Ascending aorta (tissue), 2 donors: ENCODE results near the gene CEACAM4. TPM values are rescaled to one million over a fixed set of nuclear protein-coding genes. Genes with fewer than 3 reads are reported as not detected.
A peak's percentile ranks its signal among the peaks of the same experiment; 100 is the strongest.

Experiments used
- DNase-seq, 2 donors: peaks; one replicate each; pipeline ENCODE4 v3.0.0-alpha.2; 2019; ENCODE audit warnings: low spot score in 2 of 2
- H3K27ac ChIP-seq, 2 donors: fragments of 200-600 bp; sonication (generic); one replicate each; pipeline ENCODE4 v1.5.1; 2016 to 2017; ENCODE audit warnings: mild to moderate bottlenecking in 1 of 2
- H3K27me3 ChIP-seq: fragments of 200-600 bp; sonication (generic); one replicate; pipeline ENCODE4 v1.5.1; 2017
- H3K36me3 ChIP-seq, 2 donors: fragments of 200-600 bp; sonication (generic); one replicate each; pipeline ENCODE4 v1.5.1; 2016
- H3K4me1 ChIP-seq, 2 donors: fragments of 200-600 bp; sonication (generic); one replicate each; pipeline ENCODE4 v1.5.1; 2016 to 2017; ENCODE audit warnings: mild to moderate bottlenecking in 1 of 2
- H3K4me3 ChIP-seq, 2 donors: fragments of 200-600 bp; sonication (generic); one replicate each; pipeline ENCODE4 v1.5.1; 2016 to 2017; ENCODE audit warnings: mild to moderate bottlenecking in 1 of 2
- H3K9me3 ChIP-seq, 2 donors: fragments of 200-600 bp; sonication (generic); one replicate each; pipeline ENCODE4 v1.5.1; 2016
- CTCF ChIP-seq, 3 experiments: fragments of 200-600 bp in 2 of 3; fragments of 450-650 bp in 1 of 3; sonication (generic) in 2 of 3; IDR thresholded peaks; one replicate each; pipeline ENCODE4 v1.5.1; 2016 to 2019; ENCODE audit warnings: antibody characterized with exemption in 3 of 3, mild to moderate bottlenecking in 1 of 3, moderate library complexity in 1 of 3
- intact Hi-C: fragments of 100-400 bp; cut with DNase I; formaldehyde crosslinking; loops from one replicate; pipeline ENCODE4 v1.15.1; 2023
- total RNA-seq: library from RNA; depleted of rRNA; stranded (reverse); fragments of >200 nt; gene quantifications from one replicate; pipeline ENCODE4 v1.1.0, GENCODE V29; 2016

CEACAM4 gene
- total RNA-seq, 1 donor from 2014 or later: not detected

GRCh38 chr19:41652250-41652649 is 25.4 kb upstream of the CEACAM4 start:
- Histone ChIP-seq H3K27me3 (no peaks in the 10 kb centered on the region), H3K4me3 (no peak overlapping the region)
- intact Hi-C loops: no loop called here

GRCh38 chr19:41649827-41650226 is 23.0 kb upstream of the CEACAM4 start:
- intact Hi-C loops: no loop called here
- no peak overlapping the region for H3K27ac ChIP-seq
- H3K4me3 ChIP-seq: no peak overlapping the region
- no peak for TF ChIP-seq CTCF (IDR thresholded peaks at IDR 0.05)
- H3K9me3 ChIP-seq: no peaks in the 10 kb centered on the region
- H3K36me3 ChIP-seq: no peaks in the 10 kb centered on the region
- H3K27me3 ChIP-seq: no peaks in the 10 kb centered on the region
- H3K4me1 ChIP-seq: no peaks in the 10 kb centered on the region
- DNase-seq: no peak

More at GRCh38 chr19:41652250-41652649, 25.4 kb upstream of the CEACAM4 start:
- Histone ChIP-seq H3K4me1 (no peaks in the 10 kb centered on the region), H3K36me3 (no peaks in the 10 kb centered on the region), H3K9me3 (no peaks in the 10 kb centered on the region), H3K27ac (no peak overlapping the region)
- TF ChIP-seq CTCF (IDR thresholded peaks at IDR 0.05): no peak
- no peak for DNase-seq

GRCh38 chr19:41646589-41647204 is 19.8 kb upstream of the CEACAM4 start:
- H3K4me3 ChIP-seq: no peak overlapping the region
- intact Hi-C loops: no loop called here
- H3K27me3 ChIP-seq: no peaks in the 10 kb centered on the region
- no peaks in the 10 kb centered on the region for H3K9me3 ChIP-seq
- TF ChIP-seq CTCF (IDR thresholded peaks at IDR 0.05): peak in 1 of 3 experiments; percentile 16
- no peaks in the 10 kb centered on the region for H3K4me1 ChIP-seq
- no peaks in the 10 kb centered on the region for H3K36me3 ChIP-seq
- no peak for DNase-seq
- no peak overlapping the region for H3K27ac ChIP-seq

GRCh38 chr19:41641879-41642485 is 15.1 kb upstream of the CEACAM4 start:
- H3K4me1 ChIP-seq: no peaks in the 10 kb centered on the region
- peak; percentile 33 to 52 (median 46) for TF ChIP-seq CTCF (IDR thresholded peaks at IDR 0.05)
- DNase-seq: no peak
- no peak overlapping the region for H3K27ac ChIP-seq
- no peaks in the 10 kb centered on the region for H3K36me3 ChIP-seq
- no peaks in the 10 kb centered on the region for H3K9me3 ChIP-seq
- H3K4me3 ChIP-seq: no peak overlapping the region
- intact Hi-C loops: no loop called here
- no peaks in the 10 kb centered on the region for H3K27me3 ChIP-seq

GRCh38 chr19:41638641-41639081 is 11.8 kb upstream of the CEACAM4 start:
- DNase-seq: no peak
- no peaks in the 10 kb centered on the region for H3K4me1 ChIP-seq
- no peaks in the 10 kb centered on the region for H3K36me3 ChIP-seq
- intact Hi-C loops: no loop called here
- H3K4me3 ChIP-seq: no peak overlapping the region
- H3K9me3 ChIP-seq: no peaks in the 10 kb centered on the region
- no peak overlapping the region for H3K27ac ChIP-seq
- H3K27me3 ChIP-seq: no peaks in the 10 kb centered on the region
- TF ChIP-seq CTCF (IDR thresholded peaks at IDR 0.05): no peak
